Measurements from ENCODE around the gene TMEM143.
A peak's percentile ranks its signal among the peaks of the same experiment; 100 is the strongest.
"Not testable (repeated sequence)": the region's sequence is repeated elsewhere in the genome, so short reads cannot be mapped to it uniquely, and the experiment has no call there.

Gene TMEM143

GRCh38 chr19:48330012-48330681, 33.6 kb downstream of the TMEM143 start:
- peak; percentile 63 to 66 for DNase-seq (ENCODE audit: low read depth in 2 of 2)

- DNase-seq (ENCODE audit: low read depth in 2 of 2), result peak in 1 of 2 donors; percentile 19
These were observed 34.4 kb downstream of the TMEM143 start for GRCh38 chr19:48329167-48329891.

- DNase-seq (ENCODE audit: low read depth in 2 of 2), result peak; percentile 72 to 75
These were observed 38.4 kb downstream of the TMEM143 start, which contains the start of gene EMP3 for GRCh38 chr19:48325265-48325910. Gene EMP3 (plus strand): TSS chr19:48325552. CDS start chr19:48326845, 1,293 bp downstream.

GRCh38 chr19:48321622-48322591, 41.8 kb downstream of the TMEM143 start:
- peak; percentile 97 to 99 for DNase-seq (ENCODE audit: low read depth in 2 of 2)

GRCh38 chr19:48321372-48321621, 42.4 kb downstream of the TMEM143 start:
- peak; percentile 91 to 95 for DNase-seq (ENCODE audit: low read depth in 2 of 2)

GRCh38 chr19:48319647-48320541, 43.8 kb downstream of the TMEM143 start:
- peak; percentile 70 to 72 for DNase-seq (ENCODE audit: low read depth in 2 of 2)

- DNase-seq (ENCODE audit: low read depth in 2 of 2), result no peak
These were observed 45.3 kb downstream of the TMEM143 start for GRCh38 chr19:48318286-48318987.

- DNase-seq (ENCODE audit: low read depth in 2 of 2), result not testable (repeated sequence)
These were observed 46.1 kb downstream of the TMEM143 start for GRCh38 chr19:48317708-48317960.

GRCh38 chr19:48315712-48316111, 48.0 kb downstream of the TMEM143 start:
- no peak for DNase-seq (ENCODE audit: low read depth in 2 of 2)

GRCh38 chr19:48311384-48311783, 52.4 kb downstream of the TMEM143 start:
- DNase-seq (ENCODE audit: low read depth in 2 of 2), result no peak

- DNase-seq (ENCODE audit: low read depth in 2 of 2), result no peak
These were observed 53.5 kb downstream of the TMEM143 start for GRCh38 chr19:48310227-48310626.

GRCh38 chr19:48309731-48310130, 54.0 kb downstream of the TMEM143 start:
- not testable (repeated sequence) for DNase-seq (ENCODE audit: low read depth in 2 of 2)

GRCh38 chr19:48308631-48309586, 54.8 kb downstream of the TMEM143 start:
- DNase-seq (ENCODE audit: low read depth in 2 of 2), result no peak

GRCh38 chr19:48303866-48304265, 59.9 kb downstream of the TMEM143 start:
- no peak for DNase-seq (ENCODE audit: low read depth in 2 of 2)

- DNase-seq (ENCODE audit: low read depth in 2 of 2), result no peak
These were observed 60.4 kb downstream of the TMEM143 start for GRCh38 chr19:48303367-48303766.

- DNase-seq (ENCODE audit: low read depth in 2 of 2), result no peak
These were observed 61.2 kb downstream of the TMEM143 start for GRCh38 chr19:48302600-48302959.

- no peak for DNase-seq (ENCODE audit: low read depth in 2 of 2)
These were observed 61.7 kb downstream of the TMEM143 start for GRCh38 chr19:48301886-48302599.

- DNase-seq (ENCODE audit: low read depth in 2 of 2), result no peak
These were observed 65.8 kb downstream of the TMEM143 start for GRCh38 chr19:48297975-48298374.
